Measurements from ENCODE around the gene GLA. TPM values are rescaled to one million over a fixed set of nuclear protein-coding genes. Genes with fewer than 3 reads are reported as not detected.

GLA gene
- total RNA-seq, 1 donor from 2014 or later, result 51.1 TPM

DNA sequence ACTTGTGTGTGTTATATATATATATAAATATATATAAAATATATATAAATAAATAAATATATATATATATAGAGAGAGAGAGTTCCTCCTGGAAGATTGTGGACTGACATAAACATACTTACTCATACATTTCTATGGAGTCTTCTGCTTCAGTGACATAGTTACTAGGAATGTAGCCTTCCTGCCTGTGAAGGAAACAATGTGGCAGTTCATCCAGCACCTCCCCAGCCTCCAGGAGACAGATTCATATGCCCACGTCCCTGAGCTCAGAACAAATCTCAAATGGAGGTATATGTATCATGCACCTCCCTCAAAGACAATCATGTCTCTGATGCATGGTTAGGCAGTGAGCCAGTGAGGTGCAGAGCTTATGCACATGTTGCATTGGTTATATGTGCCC is 47.8 kb downstream of the GLA start:
- intact Hi-C loops (cut with DNase I), result no loop called here
- no peak overlapping the region for H3K27ac ChIP-seq
- TF ChIP-seq, protein P1, sequence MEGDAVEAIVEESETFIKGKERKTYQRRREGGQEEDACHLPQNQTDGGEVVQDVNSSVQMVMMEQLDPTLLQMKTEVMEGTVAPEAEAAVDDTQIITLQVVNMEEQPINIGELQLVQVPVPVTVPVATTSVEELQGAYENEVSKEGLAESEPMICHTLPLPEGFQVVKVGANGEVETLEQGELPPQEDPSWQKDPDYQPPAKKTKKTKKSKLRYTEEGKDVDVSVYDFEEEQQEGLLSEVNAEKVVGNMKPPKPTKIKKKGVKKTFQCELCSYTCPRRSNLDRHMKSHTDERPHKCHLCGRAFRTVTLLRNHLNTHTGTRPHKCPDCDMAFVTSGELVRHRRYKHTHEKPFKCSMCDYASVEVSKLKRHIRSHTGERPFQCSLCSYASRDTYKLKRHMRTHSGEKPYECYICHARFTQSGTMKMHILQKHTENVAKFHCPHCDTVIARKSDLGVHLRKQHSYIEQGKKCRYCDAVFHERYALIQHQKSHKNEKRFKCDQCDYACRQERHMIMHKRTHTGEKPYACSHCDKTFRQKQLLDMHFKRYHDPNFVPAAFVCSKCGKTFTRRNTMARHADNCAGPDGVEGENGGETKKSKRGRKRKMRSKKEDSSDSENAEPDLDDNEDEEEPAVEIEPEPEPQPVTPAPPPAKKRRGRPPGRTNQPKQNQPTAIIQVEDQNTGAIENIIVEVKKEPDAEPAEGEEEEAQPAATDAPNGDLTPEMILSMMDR (IDR thresholded peaks at IDR 0.05), result no peak
- H3K4me3 ChIP-seq, result no peak overlapping the region
- no peaks in the 10 kb centered on the region for H3K36me3 ChIP-seq
- no peaks in the 10 kb centered on the region for H3K4me1 ChIP-seq
- no peak for ATAC-seq
- H3K9me3 ChIP-seq, result no peaks in the 10 kb centered on the region
- no peaks in the 10 kb centered on the region for H3K27me3 ChIP-seq (ENCODE audit: low read depth)
- DNase-seq, result no peak

DNA sequence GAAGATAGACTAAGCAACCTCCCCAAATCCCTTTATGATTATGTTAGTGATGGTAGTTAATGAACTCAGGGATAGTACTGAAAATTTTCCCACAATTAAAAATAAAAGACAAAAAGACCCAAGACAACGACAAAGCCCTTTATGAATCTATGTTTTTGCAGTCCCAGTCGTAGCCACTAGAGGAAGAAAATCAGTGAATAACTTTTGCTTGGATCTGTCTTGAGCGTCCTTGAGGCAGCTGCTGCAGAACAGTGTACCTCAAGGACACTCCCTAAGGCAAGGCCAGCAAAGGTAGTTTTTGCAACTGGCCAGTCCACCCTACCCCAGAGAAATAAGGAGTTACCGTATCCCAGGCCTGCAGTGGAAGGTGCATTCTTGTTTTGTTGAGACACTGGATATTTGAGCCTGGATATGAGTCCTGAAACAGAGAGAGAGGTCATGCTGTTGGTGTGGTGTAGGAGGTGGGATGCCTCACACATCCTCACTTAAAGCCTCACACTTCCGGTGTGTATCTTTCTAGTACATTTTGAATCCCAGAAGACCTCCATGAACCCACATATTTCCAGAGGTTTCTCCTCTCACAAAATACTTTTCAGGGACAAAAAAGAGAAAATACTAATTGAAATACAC is 50.4 kb downstream of the GLA start:
- H3K27ac ChIP-seq, result no peak overlapping the region
- no peaks in the 10 kb centered on the region for H3K27me3 ChIP-seq (ENCODE audit: low read depth)
- TF ChIP-seq, protein P1 (IDR thresholded peaks at IDR 0.05), result no peak
- intact Hi-C loops (cut with DNase I), result no loop called here
- DNase-seq (no peak), ATAC-seq (no peak)
- no peak overlapping the region for H3K4me3 ChIP-seq
- H3K36me3 ChIP-seq, result no peaks in the 10 kb centered on the region
- H3K4me1 ChIP-seq, result no peaks in the 10 kb centered on the region
- no peaks in the 10 kb centered on the region for H3K9me3 ChIP-seq

DNA sequence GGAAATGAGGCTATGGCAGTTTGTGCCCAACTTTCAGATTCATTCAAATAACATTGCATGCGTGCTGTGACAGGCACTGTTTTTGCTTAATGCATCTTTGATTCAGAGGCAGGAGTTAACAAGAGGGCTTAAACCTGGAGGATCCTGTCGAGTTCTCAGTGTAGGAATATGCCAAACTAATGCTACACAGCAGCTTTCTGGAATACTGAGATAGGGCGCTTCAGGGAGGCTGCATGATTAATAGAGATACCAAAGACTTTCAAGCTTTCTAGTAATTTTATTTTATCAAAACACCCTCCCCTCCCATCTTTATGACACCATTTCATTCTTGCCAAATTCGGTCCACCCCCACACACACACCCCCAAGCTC is 58.5 kb downstream of the GLA start:
- H3K27ac ChIP-seq, result no peak overlapping the region
- TF ChIP-seq, protein P1 (IDR thresholded peaks at IDR 0.05), result no peak
- no peaks in the 10 kb centered on the region for H3K9me3 ChIP-seq
- peak overlapping the region; percentile 67 for H3K4me3 ChIP-seq
- no peaks in the 10 kb centered on the region for H3K4me1 ChIP-seq
- ATAC-seq, result no peak
- no peaks in the 10 kb centered on the region for H3K36me3 ChIP-seq
- no peaks in the 10 kb centered on the region for H3K27me3 ChIP-seq (ENCODE audit: low read depth)
- intact Hi-C loops (cut with DNase I), result no loop called here
- DNase-seq, result no peak

DNA sequence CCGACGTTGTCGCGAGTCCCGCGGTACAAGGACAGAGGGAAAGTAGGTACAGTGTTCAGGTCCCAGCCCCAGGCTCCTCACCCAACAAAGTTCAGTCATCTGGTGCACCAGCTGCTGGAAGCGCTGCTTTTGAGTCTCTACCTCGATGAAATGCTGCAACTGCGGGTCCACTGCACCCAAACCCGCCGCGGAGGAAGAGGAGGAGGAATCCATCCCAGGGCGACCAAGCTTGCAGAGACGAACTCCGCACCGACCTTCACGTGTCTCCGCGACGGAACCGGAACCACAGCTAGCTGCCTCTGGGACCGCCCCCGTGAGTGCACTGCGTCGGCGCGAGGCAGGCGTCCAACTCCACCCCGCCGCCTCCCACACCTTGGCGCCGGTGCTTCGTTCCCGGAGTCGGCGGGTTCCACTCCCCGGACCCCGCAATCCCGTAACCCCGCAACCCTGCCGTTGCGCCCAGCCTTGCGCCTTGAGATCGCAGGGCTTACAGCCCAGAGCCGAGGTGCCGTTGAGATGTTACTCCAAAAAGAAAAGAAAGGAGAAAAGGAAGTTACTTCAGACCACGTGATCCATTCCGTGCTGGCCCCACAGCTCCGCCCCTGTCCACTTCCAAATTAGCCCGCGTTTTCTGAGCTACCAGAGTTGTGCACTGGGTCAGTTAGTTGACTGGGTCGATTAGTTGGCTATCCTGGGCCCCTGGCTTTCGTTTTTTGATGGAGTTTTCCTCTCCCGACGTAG is 59.1 kb downstream of the GLA start, which contains the start of gene TIMM8A:
Gene TIMM8A, minus strand, starts transcription at position 291 of the 741 bp plus-strand sequence. Its CDS starts 78 bp downstream, at position 213.
- H3K4me1 ChIP-seq, result no peaks in the 10 kb centered on the region
- H3K27me3 ChIP-seq (ENCODE audit: low read depth), result no peaks in the 10 kb centered on the region
- TF ChIP-seq, protein P1 (IDR thresholded peaks at IDR 0.05), result no peak
- DNase-seq (peak; percentile 87), ATAC-seq (peak; percentile 99)
- no peaks in the 10 kb centered on the region for H3K36me3 ChIP-seq
- intact Hi-C loops (cut with DNase I), result no loop called here
- H3K27ac ChIP-seq, result peak within 1 kb of the TSS; percentile 81
- no peaks in the 10 kb centered on the region for H3K9me3 ChIP-seq
- peak within 1 kb of the TSS; percentile 67 for H3K4me3 ChIP-seq

DNA sequence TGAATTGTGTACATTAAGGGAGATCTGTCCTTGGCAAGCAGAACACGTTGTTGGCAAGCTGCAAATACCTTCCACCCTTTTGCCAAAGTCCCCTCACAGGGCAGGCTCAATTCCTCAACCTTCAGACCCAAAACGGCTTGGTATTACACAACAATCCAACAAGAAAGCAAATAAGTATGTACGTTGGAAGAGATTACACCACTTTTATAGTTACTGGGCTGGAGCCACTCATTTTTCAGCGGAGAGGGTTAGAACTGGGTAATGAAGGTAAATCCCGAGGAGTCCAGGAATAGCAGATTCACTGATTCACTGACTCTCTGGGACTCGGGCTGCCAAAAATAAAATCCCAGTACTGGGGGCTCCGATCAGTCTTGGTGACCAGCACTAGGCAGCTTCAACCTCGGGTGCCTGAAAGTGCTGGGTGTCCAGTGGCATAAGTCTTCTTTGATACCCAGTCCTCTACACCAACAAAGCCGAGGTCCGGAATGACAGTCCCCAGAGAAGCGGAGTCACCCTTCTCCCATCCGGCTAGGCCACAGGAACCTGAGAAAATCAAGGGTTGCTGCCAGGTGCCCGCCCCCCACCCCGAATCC is 59.8 kb downstream of the GLA start:
- ATAC-seq, result peak; percentile 30 to 35
- DNase-seq, result no peak
- intact Hi-C loops (cut with DNase I), result no loop called here
- Histone ChIP-seq H3K4me1 (no peaks in the 10 kb centered on the region), H3K27me3 (ENCODE audit: low read depth) (no peaks in the 10 kb centered on the region), H3K4me3 (peak overlapping the region; percentile 67), H3K36me3 (no peaks in the 10 kb centered on the region), H3K27ac (peak overlapping the region; percentile 81), H3K9me3 (no peaks in the 10 kb centered on the region)
- TF ChIP-seq, protein P1 (IDR thresholded peaks at IDR 0.05), result no peak

Other genes starting within 250 kb of the GLA start
- not detected for gene DRP2, start 188.1 kb downstream of the GLA start, total RNA-seq
- not detected for gene TAF7L, start 116.6 kb downstream of the GLA start, total RNA-seq
- 6.6 TPM for gene TIMM8A, start 59.2 kb downstream of the GLA start, total RNA-seq
- gene BTK, start 21.7 kb downstream of the GLA start, total RNA-seq, result 62.8 TPM
- 154 TPM for gene RPL36A, start 16.9 kb downstream of the GLA start, total RNA-seq
- gene HNRNPH2, start 297 bp upstream of the GLA start, total RNA-seq, result 62.1 TPM
- gene ARMCX4, start 77.5 kb upstream of the GLA start, total RNA-seq, result 14.3 TPM
- gene ARMCX1, start 142.6 kb upstream of the GLA start, total RNA-seq, result 18.8 TPM
- 36.5 TPM for gene ARMCX6, start 210.1 kb upstream of the GLA start, total RNA-seq
- gene ARMCX3, start 215.2 kb upstream of the GLA start, total RNA-seq, result 48.4 TPM

Measured in lower lobe of right lung (tissue), 2 donors.